Erythroblast (primary cell): Measurements from ENCODE around the gene WDR44.
A peak's percentile ranks its signal among the peaks of the same experiment; 100 is the strongest.
"Not testable (repeated sequence)": the region's sequence is repeated elsewhere in the genome, so short reads cannot be mapped to it uniquely, and the experiment has no call there.

Experiments used
- DNase-seq, 2 experiments: peaks; one replicate each; lab custom pipeline; 2025; lab: John Stamatoyannopoulos, UW
- GATA1 ChIP-seq: IDR thresholded peaks from 2 replicates; pipeline ENCODE4 v1.6.1; 2011; ENCODE audit warnings: low read depth, mild to moderate bottlenecking, control low read depth, low read length, moderate library complexity
- POLR2A ChIP-seq: IDR thresholded peaks from 2 replicates; pipeline ENCODE4 v1.6.1; 2011; ENCODE audit warnings: mild to moderate bottlenecking, low read length

The WDR44 gene

DNA sequence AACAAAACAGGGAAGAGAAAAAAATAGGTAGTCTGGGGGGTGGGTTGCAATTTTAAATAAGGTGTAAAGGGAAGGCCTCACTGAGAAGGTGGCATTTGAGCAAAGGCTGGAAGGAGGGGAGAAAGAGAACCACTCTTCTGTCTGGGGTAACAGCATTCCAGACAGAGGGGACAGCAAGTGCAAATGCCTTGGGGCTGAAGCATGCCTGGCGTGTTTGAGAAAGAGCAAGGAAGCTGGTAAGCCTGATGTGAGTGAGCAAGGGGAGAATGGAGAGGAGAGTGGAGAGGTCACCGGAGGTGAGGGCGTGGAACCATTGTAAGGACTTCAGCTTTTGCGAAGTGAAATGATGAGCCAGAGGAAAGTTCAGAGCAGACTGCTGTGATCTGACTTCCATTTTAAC, 130.0 kb downstream of the WDR44 start:
- TF ChIP-seq GATA1 (no peak), POLR2A (no peak)
- DNase-seq = no peak

DNA sequence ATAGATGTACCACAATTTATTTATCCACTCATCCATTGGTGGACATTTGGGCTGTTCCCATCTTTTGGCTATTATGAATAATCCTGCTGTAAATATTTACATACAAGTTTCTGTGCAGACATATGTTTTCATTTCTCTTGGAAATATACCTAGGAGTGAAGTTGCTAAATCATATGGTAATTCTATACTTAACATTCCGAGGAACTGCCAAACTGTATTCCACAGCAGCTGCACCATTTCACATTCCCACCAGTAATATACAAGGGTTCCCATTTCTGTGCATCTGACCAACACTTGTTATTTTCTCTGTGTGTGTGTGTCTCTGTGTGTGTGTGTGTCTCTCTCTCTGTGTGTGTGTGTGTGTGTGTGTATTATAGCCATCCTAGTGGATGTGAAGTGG, 134.3 kb downstream of the WDR44 start:
- DNase-seq = no peak
- TF ChIP-seq POLR2A (no peak), GATA1 (no peak)

DNA sequence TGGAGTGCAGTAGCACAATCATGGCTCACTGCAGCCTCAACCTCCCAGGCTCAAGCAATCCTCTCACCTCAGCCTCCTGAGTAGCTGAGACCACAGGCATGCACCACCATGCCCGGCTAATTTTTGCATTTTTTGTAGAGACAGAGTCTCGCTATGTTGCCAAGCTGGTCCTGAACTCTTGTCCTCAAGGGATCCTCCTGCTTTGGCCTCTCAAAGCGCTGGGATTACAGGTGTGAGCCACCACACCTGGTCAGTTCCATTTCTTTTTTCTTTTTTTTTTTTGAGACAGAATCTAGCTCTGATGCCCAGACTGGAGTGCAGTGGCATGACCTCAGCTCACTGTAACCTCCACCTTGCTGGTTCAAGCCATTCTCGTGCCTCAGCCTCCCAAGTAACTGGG, 136.5 kb downstream of the WDR44 start:
- DNase-seq = not testable (repeated sequence)

DNA sequence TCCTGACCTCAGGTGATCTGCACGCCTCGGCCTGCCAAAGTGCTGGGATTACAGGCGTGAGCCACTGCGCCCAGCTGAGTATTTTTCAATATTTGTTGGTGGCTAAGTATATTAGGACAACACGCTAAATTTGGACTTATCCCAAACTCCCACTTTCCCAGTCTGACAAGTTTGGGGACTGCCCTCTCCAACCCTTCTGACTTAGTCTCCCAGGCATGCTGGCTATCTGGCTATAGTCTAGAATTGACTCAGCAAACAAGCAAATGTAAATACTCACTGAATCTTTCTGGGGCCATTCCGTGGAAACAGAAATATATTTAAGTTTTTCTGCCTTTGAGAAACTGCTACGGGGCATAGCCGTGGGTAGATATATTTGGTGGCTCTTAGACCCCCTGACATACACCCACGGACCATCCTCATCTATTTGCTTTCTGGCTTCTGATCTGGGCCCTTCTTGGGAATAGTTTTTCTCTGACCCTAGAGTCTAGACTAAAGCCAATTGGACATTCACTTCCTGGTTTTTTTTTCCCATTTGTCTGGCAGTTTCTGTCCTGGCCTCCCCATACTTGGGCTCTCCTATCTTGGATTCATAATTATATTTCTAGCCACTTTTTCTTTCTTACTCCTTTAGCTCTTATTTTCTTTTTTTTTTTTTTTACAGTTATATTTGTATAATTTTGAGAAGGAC, 138.5 kb downstream of the WDR44 start:
- DNase-seq = no peak
- TF ChIP-seq GATA1 (no peak), POLR2A (no peak)

DNA sequence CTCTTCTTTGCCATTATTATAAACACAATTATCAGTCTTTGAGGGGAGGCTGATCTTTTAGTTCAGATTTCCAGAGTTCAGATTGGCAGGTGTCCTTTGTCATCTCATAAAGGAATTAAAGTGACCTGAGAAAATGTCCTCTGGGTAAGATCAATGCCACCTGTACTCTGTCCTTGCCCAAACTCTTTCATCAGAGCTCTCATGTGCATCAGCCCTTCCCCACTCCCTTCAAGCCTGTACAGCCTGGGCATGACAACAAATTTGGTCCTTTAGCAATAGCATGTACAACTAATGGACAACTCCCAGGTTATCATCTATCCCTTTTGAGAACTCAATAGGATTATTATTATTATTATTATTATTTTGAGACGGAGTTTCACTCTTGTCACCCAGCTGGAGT, 140.8 kb downstream of the WDR44 start:
- DNase-seq = not testable (repeated sequence)

DNA sequence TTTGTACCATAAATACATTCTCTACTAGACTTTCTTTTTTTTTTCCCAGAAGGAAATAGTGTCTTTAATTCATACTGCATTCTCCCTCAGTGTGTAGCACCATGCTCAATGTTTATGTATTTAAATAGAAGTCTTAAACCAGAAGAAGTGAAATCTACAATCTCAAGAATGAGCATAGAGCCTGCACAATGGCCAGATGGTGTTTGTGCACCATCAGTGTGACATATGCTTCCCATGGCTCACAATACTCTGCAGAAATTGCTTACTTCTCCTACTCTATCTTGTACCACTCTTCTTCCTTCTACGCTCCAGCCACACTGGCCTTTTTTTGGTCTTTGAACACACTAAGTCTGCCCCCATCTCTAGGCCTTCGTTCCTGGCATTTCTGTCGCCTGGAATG, 147.1 kb downstream of the WDR44 start:
- DNase-seq = no peak
- TF ChIP-seq GATA1 = no peak

DNA sequence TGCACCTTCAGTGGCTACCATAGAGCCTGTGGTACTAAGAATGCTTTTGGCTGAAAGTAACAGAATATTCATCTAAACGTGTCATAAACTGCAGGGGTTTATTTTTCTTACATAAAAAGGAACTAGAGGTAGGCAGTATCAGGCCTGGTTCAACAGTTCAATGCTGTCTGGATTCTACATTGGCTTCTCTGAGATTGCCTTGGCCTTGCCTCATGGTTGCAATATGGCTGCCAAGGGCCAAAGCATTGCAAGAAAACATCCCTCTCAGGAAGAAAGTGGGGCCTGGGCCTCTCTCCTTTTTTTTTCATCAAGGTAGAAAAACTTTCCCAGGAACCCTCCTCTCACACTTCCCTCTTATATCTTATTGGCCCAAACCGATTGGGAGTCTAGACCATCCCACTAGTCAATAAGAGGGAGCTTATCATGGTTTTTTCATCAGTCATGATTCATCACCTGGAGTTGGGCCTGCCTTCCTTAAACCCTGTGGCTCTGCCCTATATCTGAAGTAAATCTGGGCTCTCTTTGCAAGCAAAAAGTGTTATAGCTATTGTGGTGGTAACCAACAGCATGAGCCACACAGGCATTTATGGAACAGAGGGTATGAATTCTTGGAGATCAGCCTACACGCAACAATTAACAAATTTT, 147.9 kb downstream of the WDR44 start:
- no peak for TF ChIP-seq GATA1
- no peak for TF ChIP-seq POLR2A
- DNase-seq = peak in 1 of 2 experiments; percentile 14

DNA sequence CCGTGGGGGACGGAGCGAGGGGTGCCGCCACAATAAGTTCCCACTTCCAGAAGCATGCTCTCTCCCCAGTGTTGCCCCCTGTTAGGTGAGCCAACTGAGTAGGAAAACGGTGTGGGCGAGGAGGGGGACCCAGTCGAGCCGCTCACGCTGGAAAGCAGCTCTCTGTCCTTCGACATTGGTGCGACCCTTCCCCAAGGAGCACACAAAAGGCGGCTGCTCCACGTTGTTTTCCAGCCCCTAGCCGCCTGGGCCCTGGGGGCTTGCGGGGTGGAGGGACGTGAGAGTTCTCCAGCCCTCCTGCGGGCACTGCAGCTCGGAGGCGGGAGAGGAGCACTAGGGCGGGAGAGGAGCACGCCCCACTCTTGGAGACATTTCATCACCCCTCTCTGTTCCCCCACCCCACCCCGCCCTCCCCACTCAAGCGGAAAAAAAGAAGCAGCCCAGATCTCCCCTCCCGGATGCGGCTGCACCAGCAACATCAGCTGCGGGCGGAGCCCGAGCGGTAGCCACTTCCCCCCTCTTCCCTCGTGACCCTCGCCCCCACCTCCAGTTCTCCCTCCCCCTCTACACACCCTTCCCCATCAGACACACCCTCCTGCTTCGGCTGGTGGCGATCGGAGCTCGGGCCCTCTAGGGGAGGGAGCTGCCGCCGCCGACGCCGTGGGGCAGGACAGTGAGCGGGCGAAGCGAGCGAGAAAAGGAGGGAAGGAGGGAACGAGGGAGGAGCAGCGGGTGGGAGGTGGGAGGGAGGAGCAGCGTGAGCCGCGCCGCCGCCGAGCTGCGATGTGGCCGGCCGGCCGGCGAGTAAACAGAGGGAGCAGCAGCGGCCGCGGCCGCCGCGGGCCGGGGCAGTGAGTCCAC, 149.4 kb downstream of the WDR44 start, which contains the start of gene DOCK11:
DOCK11 (plus strand) TSS at position 755 of the 861 bp plus-strand sequence. CDS start 157 bp downstream, outside the sequence.
- TF ChIP-seq GATA1 (no peak), POLR2A (peak; percentile 35)
- DNase-seq = peak; percentile 87

DNA sequence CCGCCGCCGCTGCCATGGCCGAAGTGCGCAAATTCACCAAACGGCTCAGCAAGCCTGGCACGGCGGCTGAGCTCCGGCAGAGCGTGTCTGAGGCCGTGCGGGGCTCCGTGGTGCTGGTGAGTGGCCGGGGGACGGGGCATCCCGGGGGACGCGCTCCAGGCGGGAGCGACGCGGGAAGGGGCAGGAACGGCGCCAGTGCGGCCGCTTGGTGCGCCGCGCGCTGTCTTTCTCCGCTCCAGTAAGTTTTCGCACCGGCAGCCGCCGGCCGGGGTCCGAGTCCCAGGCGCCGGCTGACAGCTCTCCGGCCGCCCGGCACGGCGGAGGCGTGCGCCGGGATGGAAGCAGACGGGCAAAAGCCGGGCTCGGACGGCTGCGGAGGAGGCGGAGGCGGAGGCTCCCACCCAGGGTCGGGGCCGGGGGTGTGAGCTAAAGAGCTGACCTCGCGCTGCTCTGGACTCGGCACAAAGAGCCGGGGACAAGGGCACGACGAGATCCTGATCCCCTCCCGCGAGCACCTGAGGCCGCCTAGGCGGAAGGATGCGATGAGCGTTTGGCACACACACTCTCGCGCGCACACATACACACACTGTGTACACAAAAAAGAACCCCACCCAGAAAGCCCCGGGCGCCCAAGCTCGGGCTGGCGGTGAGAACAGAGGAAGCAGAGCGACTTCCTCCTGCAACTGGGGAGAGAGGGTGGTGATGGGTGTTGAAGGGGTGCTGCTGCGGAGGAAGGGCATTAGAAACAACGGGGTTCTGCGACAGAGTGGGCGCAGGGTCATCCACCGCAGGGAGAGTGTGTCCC, 150.3 kb downstream of the WDR44 start:
- no peak for TF ChIP-seq POLR2A
- TF ChIP-seq GATA1 = no peak
- peak; percentile 55 to 58 for DNase-seq

DNA sequence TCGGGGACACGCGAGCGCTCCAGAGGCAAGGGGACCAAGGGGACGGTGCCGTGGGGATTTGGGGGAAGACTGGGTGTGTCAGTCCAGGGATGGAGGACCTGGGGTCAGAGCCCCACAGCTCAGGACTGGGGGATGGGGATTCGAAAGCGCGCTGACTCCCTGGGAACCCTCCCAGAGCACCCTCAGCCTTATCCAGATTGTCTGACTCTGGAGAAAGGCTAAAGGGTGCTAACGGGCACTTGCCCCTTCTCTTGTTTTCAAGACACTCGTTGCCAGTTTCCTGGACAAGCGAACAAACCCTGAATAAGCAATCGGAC, 150.8 kb downstream of the WDR44 start:
- peak; percentile 33 to 46 for DNase-seq
- TF ChIP-seq POLR2A (no peak), GATA1 (no peak)

DNA sequence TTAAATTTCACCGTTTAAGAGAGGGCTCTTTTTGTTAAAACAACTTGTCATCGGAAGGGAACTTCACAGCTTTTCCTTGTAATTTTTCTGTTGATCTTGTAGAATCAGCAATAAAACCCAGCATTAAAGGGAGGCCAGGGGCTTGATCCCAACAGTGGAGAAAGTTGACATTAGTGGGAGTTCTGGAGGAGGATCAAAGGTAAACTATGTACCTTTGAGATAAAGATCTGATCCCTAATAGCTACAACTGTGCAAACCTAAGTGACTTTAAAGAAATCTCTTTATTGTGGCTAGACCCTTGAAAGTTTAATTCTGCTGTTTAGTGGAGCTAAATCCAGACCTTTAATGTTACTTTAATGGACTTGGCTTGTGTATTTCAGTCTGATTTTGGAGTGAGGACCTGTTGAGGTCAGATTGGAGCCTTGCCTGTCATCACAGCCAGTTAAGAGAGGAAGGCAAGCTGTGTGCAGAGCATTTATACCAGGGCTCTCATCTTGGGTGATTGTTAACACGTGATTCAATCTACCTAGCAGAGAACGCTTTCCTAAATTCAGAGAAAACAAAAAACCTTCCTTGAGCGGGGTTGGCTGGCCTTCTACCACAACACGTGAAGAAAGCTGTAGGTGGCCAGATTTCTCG, 151.4 kb downstream of the WDR44 start:
- DNase-seq = no peak
- no peak for TF ChIP-seq POLR2A

DNA sequence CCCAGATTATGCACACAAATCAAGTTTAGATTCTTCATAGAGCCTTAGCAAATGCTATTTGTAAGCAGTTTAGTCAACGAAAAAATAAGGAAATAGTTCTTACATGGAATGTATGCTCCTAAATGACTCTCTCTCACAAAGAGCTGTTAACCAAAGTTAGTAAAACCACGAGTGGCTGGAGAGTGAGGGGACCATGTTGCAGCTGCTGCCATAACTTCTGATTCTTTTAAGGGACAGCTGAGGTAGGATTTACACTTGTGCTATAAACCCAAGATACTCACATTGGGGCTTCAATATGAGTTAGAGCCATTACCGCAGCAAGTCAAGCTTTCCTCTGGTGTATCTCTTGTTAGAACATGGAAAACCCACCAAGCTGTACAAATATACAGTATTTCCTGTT, 152.4 kb downstream of the WDR44 start:
- TF ChIP-seq GATA1 = no peak
- no peak for TF ChIP-seq POLR2A
- DNase-seq = no peak

DNA sequence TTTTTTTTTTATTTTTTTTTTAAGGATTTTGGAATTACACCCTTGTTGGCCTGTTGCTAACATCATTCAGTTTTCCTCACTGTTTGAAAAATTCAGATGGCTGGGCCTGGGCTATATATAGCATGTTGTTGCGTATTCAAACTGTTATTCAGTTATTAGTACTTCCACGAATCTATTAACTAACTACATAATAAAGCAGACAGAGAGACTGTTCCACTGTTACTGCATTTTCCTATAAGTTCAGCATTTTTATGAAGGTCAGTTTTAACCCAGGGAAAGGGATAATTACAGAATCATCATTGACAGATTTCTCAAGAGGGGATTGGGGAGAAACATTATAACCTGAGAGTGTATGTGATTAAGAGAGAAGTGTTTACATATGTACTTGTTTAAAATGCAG, 152.8 kb downstream of the WDR44 start:
- TF ChIP-seq POLR2A (no peak), GATA1 (no peak)
- no peak for DNase-seq
